ENCODE results near the gene CYP27B1.
A peak's percentile ranks its signal among the peaks of the same experiment; 100 is the strongest.

CYP27B1 gene

GRCh38 chr12:57806677-57807076 lies 39.8 kb upstream of the CYP27B1 start:
- no peak overlapping the region for H3K4me3 ChIP-seq (ENCODE audit: low read depth, low read length)
- DNase-seq (ENCODE audit: low read depth): no peak
- TF ChIP-seq MAX (IDR thresholded peaks at IDR 0.05; ENCODE audit: low read depth, low read length) (no peak), MYC (IDR thresholded peaks at IDR 0.05; ENCODE audit: low read depth, low read length) (no peak), POLR2A (IDR thresholded peaks at IDR 0.05; ENCODE audit: extremely low read depth, insufficient read length) (no peak), CTCF (IDR thresholded peaks at IDR 0.05; ENCODE audit: low read depth, low read length) (no peak)

GRCh38 chr12:57803319-57803893 lies 36.5 kb upstream of the CYP27B1 start:
- peak; percentile 27 for DNase-seq (ENCODE audit: low read depth)
- TF ChIP-seq POLR2A (IDR thresholded peaks at IDR 0.05; ENCODE audit: extremely low read depth, insufficient read length) (no peak), CTCF (IDR thresholded peaks at IDR 0.05; ENCODE audit: low read depth, low read length) (peak; percentile 82), MYC (IDR thresholded peaks at IDR 0.05; ENCODE audit: low read depth, low read length) (no peak), MAX (IDR thresholded peaks at IDR 0.05; ENCODE audit: low read depth, low read length) (no peak)
- H3K4me3 ChIP-seq (ENCODE audit: low read depth, low read length): no peak overlapping the region

GRCh38 chr12:57802607-57803006 lies 35.7 kb upstream of the CYP27B1 start:
- TF ChIP-seq CTCF (IDR thresholded peaks at IDR 0.05; ENCODE audit: low read depth, low read length): no peak
- no peak for TF ChIP-seq MYC (IDR thresholded peaks at IDR 0.05; ENCODE audit: low read depth, low read length)
- TF ChIP-seq MAX (IDR thresholded peaks at IDR 0.05; ENCODE audit: low read depth, low read length): no peak
- TF ChIP-seq POLR2A (IDR thresholded peaks at IDR 0.05; ENCODE audit: extremely low read depth, insufficient read length): no peak

GRCh38 chr12:57800965-57801364 lies 34.1 kb upstream of the CYP27B1 start:
- DNase-seq (ENCODE audit: low read depth): no peak
- TF ChIP-seq MAX (IDR thresholded peaks at IDR 0.05; ENCODE audit: low read depth, low read length): no peak
- no peak for TF ChIP-seq MYC (IDR thresholded peaks at IDR 0.05; ENCODE audit: low read depth, low read length)
- TF ChIP-seq CTCF (IDR thresholded peaks at IDR 0.05; ENCODE audit: low read depth, low read length): no peak
- no peak for TF ChIP-seq POLR2A (IDR thresholded peaks at IDR 0.05; ENCODE audit: extremely low read depth, insufficient read length)
- no peak overlapping the region for H3K4me3 ChIP-seq (ENCODE audit: low read depth, low read length)

More at GRCh38 chr12:57802607-57803006, 35.7 kb upstream of the CYP27B1 start:
- no peak overlapping the region for H3K4me3 ChIP-seq (ENCODE audit: low read depth, low read length)
- no peak for DNase-seq (ENCODE audit: low read depth)

GRCh38 chr12:57797933-57798332 lies 31.1 kb upstream of the CYP27B1 start:
- H3K4me3 ChIP-seq (ENCODE audit: low read depth, low read length): no peak overlapping the region
- TF ChIP-seq POLR2A (IDR thresholded peaks at IDR 0.05; ENCODE audit: extremely low read depth, insufficient read length) (no peak), MAX (IDR thresholded peaks at IDR 0.05; ENCODE audit: low read depth, low read length) (no peak), MYC (IDR thresholded peaks at IDR 0.05; ENCODE audit: low read depth, low read length) (no peak), CTCF (IDR thresholded peaks at IDR 0.05; ENCODE audit: low read depth, low read length) (no peak)
- DNase-seq (ENCODE audit: low read depth): no peak
